Medulla oblongata (tissue), 1 donor: ENCODE data around the gene MTF1.
A peak's percentile ranks its signal among the peaks of the same experiment; 100 is the strongest.

Experiments used
- DNase-seq: peaks from one replicate; pipeline ENCODE4 v3.0.0-alpha.2; 2015; ENCODE audit errors: extremely low spot score

Gene MTF1

GRCh38 chr1:37831109-37831508 is 28.3 kb downstream of the MTF1 start:
- DNase-seq: no peak

DNA sequence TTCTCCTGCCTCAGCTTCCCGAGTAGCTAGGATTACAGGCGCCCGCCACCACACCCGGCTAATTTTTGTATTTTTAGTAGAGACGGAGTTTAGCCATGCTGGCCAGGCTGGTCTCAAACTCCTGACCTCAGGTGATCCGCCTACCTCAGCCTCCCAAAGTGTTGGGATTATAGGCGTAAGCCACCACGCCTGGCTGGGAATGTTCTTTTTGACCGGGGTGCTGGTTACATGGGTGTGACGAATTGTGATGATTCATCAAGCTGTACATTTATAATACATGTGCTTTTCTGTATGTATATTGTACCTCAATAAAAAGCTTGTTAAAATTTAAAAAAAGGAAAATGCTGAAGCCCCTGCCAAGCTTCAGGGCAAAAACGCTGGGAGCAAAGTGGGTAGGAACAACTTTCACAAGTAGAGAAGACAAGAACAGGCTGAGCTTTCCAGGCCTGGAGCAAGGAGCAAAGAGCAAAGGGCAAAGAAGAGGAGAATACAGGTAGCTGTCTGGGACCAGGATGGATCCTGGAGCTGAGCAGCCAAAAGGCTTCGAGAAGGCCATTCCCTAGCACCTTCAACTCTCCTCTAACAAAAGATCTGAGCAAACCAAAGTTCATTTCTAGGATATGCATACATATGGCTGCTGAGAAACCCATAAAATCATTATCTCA is 30.9 kb downstream of the MTF1 start:
- no peak for DNase-seq

DNA sequence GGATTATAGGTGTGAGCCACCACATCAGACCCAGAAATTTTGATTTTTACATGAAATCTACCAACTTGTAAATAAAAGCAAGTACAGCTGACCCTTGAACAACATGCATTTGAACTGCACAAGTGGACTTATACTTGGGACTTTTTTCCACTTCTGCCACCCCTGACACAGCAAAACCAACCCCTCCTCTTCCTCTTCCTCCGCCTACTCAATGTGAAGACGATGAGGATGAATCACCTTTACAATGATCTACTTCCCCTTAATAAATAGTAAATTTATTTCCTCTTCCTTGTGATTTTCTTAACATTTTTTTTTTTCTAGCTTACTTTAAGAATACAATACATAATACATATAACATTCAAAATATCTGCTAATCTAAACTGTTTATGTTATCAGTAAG is 33.9 kb downstream of the MTF1 start:
- DNase-seq: no peak

DNA sequence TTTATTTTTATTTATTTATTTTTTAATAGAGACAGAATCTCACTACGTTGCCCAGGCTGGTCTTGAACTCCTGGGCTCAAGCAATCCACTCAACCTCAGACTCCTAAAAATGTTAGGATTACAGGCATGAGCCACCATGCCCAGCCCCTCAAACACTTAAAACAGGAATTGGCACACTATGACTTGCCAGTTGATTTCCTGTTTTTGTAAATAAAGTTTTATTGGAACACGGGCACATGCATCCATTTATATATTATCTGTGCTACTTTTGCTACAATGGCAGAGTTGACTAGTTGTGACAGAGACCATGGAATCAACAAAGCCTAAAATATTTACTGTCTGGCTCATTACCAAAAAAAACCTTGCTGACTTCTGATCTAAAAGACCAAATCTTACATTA is 35.4 kb downstream of the MTF1 start:
- DNase-seq: no peak

- DNase-seq: no peak
Observed at GRCh38 chr1:37822906-37823815, 36.2 kb downstream of the MTF1 start.

DNA sequence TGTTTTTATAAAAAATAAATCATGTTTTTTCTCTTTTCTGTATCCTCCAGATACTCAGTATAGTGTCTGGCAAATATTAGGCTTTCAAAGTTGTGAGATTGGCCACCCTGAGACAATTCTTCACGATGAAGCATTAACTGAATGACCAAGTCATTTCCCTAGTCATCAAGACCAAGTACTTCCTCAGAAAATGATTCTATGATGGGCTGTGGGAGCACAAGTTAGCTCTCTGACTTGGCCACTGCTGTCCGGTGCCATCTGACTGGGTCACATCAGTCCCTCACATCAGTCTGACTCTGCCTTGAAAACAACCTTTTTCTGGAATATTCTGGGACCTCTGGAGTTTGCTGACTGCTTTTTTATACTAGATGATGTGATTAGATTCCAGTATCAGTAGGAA is 37.9 kb downstream of the MTF1 start:
- DNase-seq: no peak

DNA sequence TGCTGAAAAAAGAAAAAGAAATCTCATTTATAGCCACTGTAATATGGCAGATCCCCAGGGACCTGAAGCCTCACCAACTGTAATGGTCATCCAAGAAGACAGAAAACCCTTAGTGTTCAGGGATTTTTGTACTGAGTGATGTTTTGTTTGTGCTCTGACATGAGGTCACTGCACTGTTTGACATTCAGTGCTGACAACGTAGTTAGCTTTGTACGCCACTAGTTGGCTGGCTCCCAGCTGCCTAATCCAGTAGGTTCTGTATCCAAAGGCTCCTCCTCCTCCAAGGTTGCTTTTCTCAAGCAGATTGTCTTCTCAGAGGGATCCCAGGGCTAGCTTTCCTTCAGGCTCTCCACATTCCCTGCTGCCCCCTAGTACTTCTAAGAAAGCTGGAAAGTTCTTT is 41.9 kb downstream of the MTF1 start:
- DNase-seq: peak; percentile 85

DNA sequence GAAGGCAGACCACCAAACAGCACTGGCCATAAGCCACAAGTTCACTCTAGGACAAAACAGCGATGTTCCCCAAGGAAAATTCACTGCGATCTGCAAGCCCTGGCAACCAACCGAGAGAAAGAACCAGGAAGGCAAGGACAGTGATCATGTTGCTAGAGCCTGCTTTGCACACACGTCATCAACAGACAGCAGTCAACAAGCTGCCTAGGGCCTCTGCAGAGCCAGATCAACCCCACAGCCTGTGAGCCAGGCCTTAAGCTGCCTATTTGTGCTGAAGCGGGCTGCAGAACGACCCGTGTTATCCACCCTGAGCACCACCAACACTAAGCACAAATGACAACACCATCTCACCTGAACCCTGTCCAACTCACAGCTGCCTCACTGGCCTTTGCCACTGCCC is 45.1 kb downstream of the MTF1 start:
- peak; percentile 66 for DNase-seq

- no peak for DNase-seq
Observed at GRCh38 chr1:37813529-37814145, 45.8 kb downstream of the MTF1 start.

GRCh38 chr1:37811027-37811655 is 48.3 kb downstream of the MTF1 start:
- peak; percentile 84 for DNase-seq

DNA sequence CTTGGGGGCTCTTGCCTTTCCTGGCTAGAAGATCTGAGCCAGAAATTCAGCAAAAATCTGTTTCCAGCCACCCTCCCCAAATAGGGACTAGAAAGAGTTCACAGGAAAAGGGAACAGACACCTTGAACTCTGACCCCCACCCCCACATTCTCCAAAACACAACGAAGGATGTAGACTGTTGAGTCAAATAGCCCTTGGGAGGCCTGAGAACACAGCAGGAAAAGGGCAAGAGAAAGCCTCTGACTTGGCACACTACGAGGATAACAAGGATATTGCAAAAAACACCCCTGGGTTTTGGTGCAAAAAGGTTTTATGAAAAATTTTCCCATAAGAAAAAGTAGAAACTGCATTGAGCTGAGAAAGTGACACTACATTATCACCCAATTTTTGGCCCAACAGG is 49.5 kb downstream of the MTF1 start:
- DNase-seq: no peak

DNA sequence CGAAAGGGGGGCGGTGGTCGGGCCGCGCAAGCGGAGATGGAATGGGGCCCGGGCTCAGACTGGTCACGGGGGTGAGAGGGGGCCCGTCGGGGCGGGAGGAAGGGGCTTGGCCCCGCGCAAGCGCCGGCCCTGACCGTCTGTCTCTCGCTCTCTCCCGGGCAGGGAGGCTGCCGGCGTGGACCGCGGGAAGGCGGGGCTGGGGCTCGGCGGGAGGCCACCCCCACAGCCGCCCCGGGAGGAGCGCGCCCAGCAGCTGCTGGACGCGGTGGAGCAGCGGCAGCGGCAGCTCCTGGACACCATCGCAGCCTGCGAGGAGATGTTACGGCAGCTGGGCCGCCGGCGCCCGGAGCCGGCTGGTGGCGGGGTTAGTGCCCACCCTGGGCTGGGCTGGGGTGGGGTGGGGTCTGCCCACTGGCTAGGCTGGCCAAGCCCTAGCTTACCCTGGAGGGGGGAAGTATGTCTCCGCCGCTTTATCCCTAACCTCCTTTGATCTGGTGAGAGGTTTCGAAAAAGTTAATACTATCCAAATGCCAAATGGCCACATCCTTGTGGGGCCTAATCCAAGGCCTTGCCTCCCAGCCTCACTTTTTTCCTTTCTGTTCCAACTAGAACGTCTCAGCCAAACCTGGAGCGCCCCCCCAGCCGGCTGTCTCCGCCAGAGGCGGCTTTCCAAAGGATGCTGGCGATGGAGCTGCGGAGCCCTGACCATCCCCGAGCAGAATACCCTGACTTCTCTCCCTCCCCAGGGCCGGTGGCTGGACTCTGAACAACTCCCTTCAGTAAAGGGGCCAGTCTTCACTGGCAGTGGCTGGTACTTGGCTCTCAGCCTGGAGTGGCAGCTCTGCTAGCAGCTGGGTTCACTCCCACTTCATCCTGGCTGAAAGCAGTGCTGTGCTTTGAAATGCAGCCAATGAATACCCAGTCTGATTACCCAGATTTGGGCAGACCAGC is 50.7 kb downstream of the MTF1 start:
- DNase-seq: peak; percentile 97

DNA sequence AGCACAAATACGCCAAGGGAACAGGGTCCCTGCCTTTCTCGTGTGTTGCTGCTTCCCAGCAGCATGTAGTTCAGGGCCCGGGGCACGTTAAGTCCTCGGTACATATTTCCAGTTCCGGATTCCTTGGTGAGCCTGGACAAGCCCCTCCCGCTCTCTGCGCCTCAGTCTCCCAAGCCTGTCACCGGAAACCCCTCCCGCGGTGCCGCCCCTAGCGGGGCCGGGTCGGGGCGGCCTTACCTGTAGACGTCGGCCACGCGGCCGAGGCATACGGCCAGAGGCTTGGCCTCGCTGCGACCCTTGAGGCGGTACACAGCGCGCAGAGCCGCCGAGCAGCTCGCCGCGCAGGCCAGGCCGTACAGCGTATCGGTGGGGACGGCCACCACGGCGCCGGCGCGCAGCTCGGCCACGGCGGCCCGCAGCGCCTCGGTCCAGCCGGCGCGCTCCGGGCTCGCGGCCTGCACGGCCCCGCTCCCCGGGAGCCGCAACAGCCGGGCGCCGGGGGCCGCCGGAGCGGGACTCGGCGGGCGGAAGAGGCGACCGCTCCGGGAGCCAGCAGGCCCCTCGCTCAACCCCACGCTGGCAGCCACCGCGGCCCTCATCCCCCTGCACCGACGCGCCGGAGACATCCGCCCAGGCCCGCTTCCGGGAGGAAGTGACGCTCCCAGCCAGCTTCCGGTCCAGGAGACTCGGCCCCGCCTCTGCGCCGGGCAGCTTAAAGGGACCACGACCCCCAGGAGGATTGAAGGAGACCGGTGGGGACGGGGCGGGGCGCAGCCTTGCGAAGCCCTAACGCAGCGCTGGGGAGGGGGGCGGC is 51.6 kb downstream of the MTF1 start, which contains the start of the genes C1orf122 and YRDC:
Gene C1orf122 (plus strand): TSS at position 236 of the 814 bp plus-strand sequence. CDS start 615 bp downstream, outside the sequence.
Gene YRDC (minus strand): TSS at position 654 of the 814 bp plus-strand sequence. CDS start 28 bp downstream, at position 626.
- peak; percentile 97 for DNase-seq

GRCh38 chr1:37807220-37807554 is 52.2 kb downstream of the MTF1 start:
- DNase-seq: no peak

DNA sequence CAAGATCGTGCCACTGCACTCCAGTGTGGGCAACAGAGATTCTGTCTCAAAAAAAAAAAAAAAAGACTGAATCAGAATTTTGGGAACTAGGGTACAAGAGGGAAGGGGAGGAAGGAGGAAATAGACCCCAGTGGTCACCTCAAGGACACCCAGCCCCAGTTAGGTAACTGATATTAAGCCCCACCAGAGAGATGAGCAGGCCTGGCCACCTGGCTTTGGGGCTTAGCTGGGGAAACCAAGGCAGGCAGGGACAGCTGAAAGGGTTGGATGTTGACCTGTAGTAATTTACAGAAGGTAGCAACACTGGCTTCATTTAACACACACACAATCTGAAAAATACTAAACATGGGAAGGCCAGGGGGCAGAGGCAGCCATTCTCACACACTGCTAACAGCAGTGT is 57.0 kb downstream of the MTF1 start:
- DNase-seq: no peak

DNA sequence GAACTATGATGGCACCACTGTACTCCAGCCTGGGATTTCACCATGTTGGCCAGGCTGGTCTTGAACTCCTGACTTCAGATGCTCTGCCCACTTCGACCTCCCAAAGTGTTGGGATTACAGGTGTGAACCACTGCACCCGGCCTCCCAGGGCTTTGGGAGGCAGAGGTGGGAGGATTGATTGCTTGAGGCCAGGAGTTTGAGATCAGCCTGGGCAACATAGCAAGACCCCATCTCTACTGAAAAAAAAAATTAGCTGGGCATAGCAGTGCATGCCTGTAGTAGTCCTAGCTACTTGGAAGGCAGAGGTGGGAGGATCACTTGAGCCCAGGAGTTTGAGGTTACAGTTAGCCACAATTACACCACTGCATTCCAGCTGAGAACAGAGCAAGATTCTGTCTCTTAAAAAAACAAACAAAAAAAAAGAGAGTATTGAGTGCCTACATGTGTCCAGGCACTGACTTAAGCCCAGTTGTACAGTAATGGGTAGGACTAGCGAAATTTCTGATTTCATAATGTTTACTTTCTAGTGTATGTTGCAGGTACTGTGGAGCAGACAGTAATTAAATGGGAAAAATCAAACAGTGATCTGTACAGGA is 61.5 kb downstream of the MTF1 start:
- no peak for DNase-seq

- DNase-seq: peak; percentile 19
Observed at GRCh38 chr1:37795340-37796125, 63.9 kb downstream of the MTF1 start.

DNA sequence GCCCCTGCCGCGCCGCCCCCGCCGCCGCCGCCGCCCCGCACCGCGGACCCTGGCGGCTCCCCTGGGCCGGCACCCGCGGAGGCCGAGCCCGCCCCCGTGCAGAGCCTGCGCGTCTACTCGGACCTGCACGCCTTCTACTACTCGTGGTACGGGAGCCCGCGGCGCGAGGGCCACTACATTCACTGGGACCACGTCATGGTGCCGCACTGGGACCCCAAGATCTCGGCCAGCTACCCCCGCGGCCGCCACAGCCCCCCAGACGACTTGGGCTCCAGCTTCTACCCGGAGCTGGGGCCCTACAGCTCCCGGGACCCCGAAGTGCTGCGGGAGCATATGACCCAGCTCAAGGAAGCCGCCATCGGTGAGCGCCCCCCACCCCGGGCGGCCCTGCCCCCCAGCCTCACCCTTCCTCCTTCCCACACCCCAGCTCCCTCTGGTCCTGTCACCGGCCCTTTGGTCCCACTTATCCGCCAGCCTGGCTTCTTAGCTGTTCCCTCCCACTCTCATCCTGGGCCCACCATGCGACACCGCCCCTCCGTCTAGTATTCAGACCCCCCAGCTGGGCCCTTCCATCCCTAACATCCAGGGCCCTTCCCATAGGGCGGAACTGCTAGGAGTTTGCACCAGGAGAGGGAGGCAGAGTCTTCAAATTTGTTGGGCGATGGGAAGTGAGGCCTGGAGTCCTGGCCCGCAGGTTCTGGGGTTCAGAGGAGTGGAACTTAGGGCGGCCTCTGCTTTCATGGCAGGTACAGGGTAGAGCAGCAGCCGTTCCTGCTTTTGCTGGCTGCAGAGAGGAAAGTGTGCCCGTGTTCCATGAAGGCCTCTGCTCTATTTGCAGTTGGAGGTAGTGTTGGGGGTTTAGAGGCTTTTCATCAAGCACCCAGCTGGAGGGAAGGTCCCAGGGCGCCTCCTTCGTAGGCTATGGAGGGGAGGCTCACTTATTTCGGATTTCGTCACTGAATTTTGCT is 64.7 kb downstream of the MTF1 start:
- no peak for DNase-seq
